ENCODE results near the gene POLN.
"Not testable (repeated sequence)": the region's sequence is repeated elsewhere in the genome, so short reads cannot be mapped to it uniquely, and the experiment has no call there.

POLN gene

GRCh38 chr4:2275546-2276251 lies 33.8 kb upstream of the POLN start:
- no peak for DNase-seq (ENCODE audit: low read depth in 2 of 2)

GRCh38 chr4:2275044-2275397 lies 33.1 kb upstream of the POLN start:
- not testable (repeated sequence) for DNase-seq (ENCODE audit: low read depth in 2 of 2)

- DNase-seq (ENCODE audit: low read depth in 2 of 2), result no peak
Observed at GRCh38 chr4:2274320-2275043, 32.6 kb upstream of the POLN start.

- no peak for DNase-seq (ENCODE audit: low read depth in 2 of 2)
Observed at GRCh38 chr4:2273657-2274319, 31.9 kb upstream of the POLN start.

- DNase-seq (ENCODE audit: low read depth in 2 of 2), result no peak
Observed at GRCh38 chr4:2273221-2273620, 31.3 kb upstream of the POLN start.

- no peak for DNase-seq (ENCODE audit: low read depth in 2 of 2)
Observed at GRCh38 chr4:2272828-2273120, 30.9 kb upstream of the POLN start.

- no peak for DNase-seq (ENCODE audit: low read depth in 2 of 2)
Observed at GRCh38 chr4:2272026-2272827, 30.3 kb upstream of the POLN start.

GRCh38 chr4:2271279-2272025 lies 29.5 kb upstream of the POLN start:
- DNase-seq (ENCODE audit: low read depth in 2 of 2), result no peak

GRCh38 chr4:2270341-2271165 lies 28.6 kb upstream of the POLN start:
- no peak for DNase-seq (ENCODE audit: low read depth in 2 of 2)

- no peak for DNase-seq (ENCODE audit: low read depth in 2 of 2)
Observed at GRCh38 chr4:2269618-2270163, 27.8 kb upstream of the POLN start.

GRCh38 chr4:2269206-2269531 lies 27.2 kb upstream of the POLN start:
- DNase-seq (ENCODE audit: low read depth in 2 of 2), result no peak

GRCh38 chr4:2268357-2269205 lies 26.7 kb upstream of the POLN start:
- no peak for DNase-seq (ENCODE audit: low read depth in 2 of 2)

GRCh38 chr4:2267841-2268240 lies 25.9 kb upstream of the POLN start:
- DNase-seq (ENCODE audit: low read depth in 2 of 2), result no peak

- no peak for DNase-seq (ENCODE audit: low read depth in 2 of 2)
Observed at GRCh38 chr4:2267320-2267811, 25.4 kb upstream of the POLN start.

GRCh38 chr4:2266821-2267220 lies 24.9 kb upstream of the POLN start:
- DNase-seq (ENCODE audit: low read depth in 2 of 2), result no peak

GRCh38 chr4:2266181-2266580 lies 24.3 kb upstream of the POLN start:
- DNase-seq (ENCODE audit: low read depth in 2 of 2), result no peak

GRCh38 chr4:2265113-2266110 lies 23.5 kb upstream of the POLN start:
- no peak for DNase-seq (ENCODE audit: low read depth in 2 of 2)

GRCh38 chr4:2264481-2265041 lies 22.6 kb upstream of the POLN start:
- DNase-seq (ENCODE audit: low read depth in 2 of 2), result no peak
